GM12864 (cell line): ENCODE measurements around the gene MAP2K5.
A peak's percentile ranks its signal among the peaks of the same experiment; 100 is the strongest.

Source experiments
- DNase-seq: peaks from one replicate; pipeline ENCODE4 v3.0.0-alpha.2; 2011; ENCODE audit warnings: low read depth
- H3K4me3 ChIP-seq: 2 replicates; pipeline ENCODE4 v1.5.1; 2011; ENCODE audit warnings: mild to moderate bottlenecking, low read depth, low read length, control low read depth
- TF ChIP-seq, protein P1 (sequence below): IDR thresholded peaks from 2 replicates; pipeline ENCODE4 v1.5.1; 2011; ENCODE audit warnings: low read depth, mild to moderate bottlenecking, moderate library complexity, low read length, control low read depth, inconsistent platforms; ENCODE audit errors: missing control alignments

MAP2K5 gene

GRCh38 chr15:67542420-67543347 is at the start of gene MAP2K5:
Gene MAP2K5 (plus strand): TSS chr15:67542703. CDS start chr15:67543336, 633 bp downstream.
- TF ChIP-seq, protein P1, sequence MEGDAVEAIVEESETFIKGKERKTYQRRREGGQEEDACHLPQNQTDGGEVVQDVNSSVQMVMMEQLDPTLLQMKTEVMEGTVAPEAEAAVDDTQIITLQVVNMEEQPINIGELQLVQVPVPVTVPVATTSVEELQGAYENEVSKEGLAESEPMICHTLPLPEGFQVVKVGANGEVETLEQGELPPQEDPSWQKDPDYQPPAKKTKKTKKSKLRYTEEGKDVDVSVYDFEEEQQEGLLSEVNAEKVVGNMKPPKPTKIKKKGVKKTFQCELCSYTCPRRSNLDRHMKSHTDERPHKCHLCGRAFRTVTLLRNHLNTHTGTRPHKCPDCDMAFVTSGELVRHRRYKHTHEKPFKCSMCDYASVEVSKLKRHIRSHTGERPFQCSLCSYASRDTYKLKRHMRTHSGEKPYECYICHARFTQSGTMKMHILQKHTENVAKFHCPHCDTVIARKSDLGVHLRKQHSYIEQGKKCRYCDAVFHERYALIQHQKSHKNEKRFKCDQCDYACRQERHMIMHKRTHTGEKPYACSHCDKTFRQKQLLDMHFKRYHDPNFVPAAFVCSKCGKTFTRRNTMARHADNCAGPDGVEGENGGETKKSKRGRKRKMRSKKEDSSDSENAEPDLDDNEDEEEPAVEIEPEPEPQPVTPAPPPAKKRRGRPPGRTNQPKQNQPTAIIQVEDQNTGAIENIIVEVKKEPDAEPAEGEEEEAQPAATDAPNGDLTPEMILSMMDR: no peak
- no peak for DNase-seq
- H3K4me3 ChIP-seq: peak within 1 kb of the TSS; percentile 89

GRCh38 chr15:67495585-67495984 is 46.9 kb upstream of the MAP2K5 start:
- H3K4me3 ChIP-seq: no peak overlapping the region
- TF ChIP-seq, protein P1: no peak
- DNase-seq: no peak

GRCh38 chr15:67501177-67501835 is 41.2 kb upstream of the MAP2K5 start:
- TF ChIP-seq, protein P1: peak; percentile 19
- H3K4me3 ChIP-seq: no peak overlapping the region
- no peak for DNase-seq

- H3K4me3 ChIP-seq: no peak overlapping the region; the same call in 1 of the 2 replicates
- no peak for DNase-seq
- TF ChIP-seq, protein P1: no peak
Observed at GRCh38 chr15:67501836-67502461, 40.6 kb upstream of the MAP2K5 start.

- TF ChIP-seq, protein P1: no peak
- DNase-seq: no peak
- H3K4me3 ChIP-seq: no peak overlapping the region
Observed at GRCh38 chr15:67504056-67504455, 38.4 kb upstream of the MAP2K5 start.

DNA sequence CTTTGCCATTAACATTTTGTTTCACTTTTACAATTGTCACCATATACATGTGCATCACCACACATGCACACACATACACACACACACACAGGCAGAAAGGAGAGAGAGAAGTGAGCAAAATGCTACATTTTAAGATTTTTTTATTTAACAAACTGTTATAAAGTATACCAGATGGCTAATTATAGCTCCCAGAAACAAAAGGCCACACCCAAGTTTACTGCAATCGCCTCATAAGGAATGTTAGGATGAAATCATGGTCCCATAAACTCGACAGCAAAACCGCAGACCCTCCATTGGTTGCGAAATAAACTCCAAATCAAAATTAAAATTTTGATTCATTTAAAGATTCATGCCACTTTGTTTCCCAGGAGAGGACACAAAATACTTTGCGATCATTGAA is 37.7 kb upstream of the MAP2K5 start:
- no peak overlapping the region for H3K4me3 ChIP-seq
- TF ChIP-seq, protein P1: no peak
- no peak for DNase-seq
